IMR-90 (cell line): Measurements from ENCODE around the gene LHFPL6. TPM values are rescaled to one million over a fixed set of nuclear protein-coding genes. Genes with fewer than 3 reads are reported as not detected.
A peak's percentile ranks its signal among the peaks of the same experiment; 100 is the strongest.

Experiments
- ATAC-seq: fragments of 200-7000 bp; cut with Tn5 transposase; 2 replicates; pipeline ENCODE4 v1.9.1; 2020; ENCODE audit warnings: low read depth, mild to moderate bottlenecking, moderate library complexity
- BruUV-seq: library from RNA; stranded (reverse); fragments of 400-500 nt; replicated peaks from 2 replicates; lab custom pipeline; 2021; lab: Mats Ljungman, UMichigan
- CTCF ChIA-PET: fragments of 300-600 bp; formaldehyde crosslinking; extraction: SDS; loops from one replicate; lab custom pipeline; 2021; ENCODE audit warnings: antibody characterized with exemption; lab: Yijun Ruan, JAX
- POLR2A ChIA-PET: fragments of 300-600 bp; sonication (Branson Sonifier 250); formaldehyde crosslinking; loops from one replicate; lab custom pipeline; 2022; ENCODE audit warnings: antibody characterized with exemption; ENCODE audit not compliant: unreplicated experiment; lab: Charles Lee
- DNase-seq: peaks from one replicate; pipeline ENCODE4 v3.0.0; 2013
- H2AFZ ChIP-seq: replicated peaks from 2 replicates; pipeline ENCODE3; 2013; ENCODE audit warnings: low read length, mild to moderate bottlenecking; ENCODE audit not compliant: poor library complexity
- H2AK5ac ChIP-seq: 2 replicates; pipeline ENCODE4 v1.6.1; 2013; ENCODE audit warnings: low read depth, low read length, inconsistent platforms
- H2AK9ac ChIP-seq: replicated peaks from 2 replicates; pipeline ENCODE3; 2013; ENCODE audit warnings: mild to moderate bottlenecking, low read depth, low read length, moderate library complexity; ENCODE audit not compliant: poor library complexity
- H2BK120ac ChIP-seq: 2 replicates; pipeline ENCODE4 v1.6.1; 2013; ENCODE audit warnings: low read depth, low read length, inconsistent platforms
- H2BK15ac ChIP-seq: 3 replicates; pipeline ENCODE4 v1.6.1; 2013; ENCODE audit warnings: low read depth, low read length, inconsistent platforms
- H2BK20ac ChIP-seq: 2 replicates; pipeline ENCODE4 v1.6.1; 2013; ENCODE audit warnings: low read depth, mild to moderate bottlenecking, inconsistent platforms, low read length, moderate library complexity
- H2BK5ac ChIP-seq: 2 replicates; pipeline ENCODE4 v1.6.1; 2013; ENCODE audit warnings: mild to moderate bottlenecking, low read depth, low read length, inconsistent platforms; ENCODE audit not compliant: poor library complexity, severe bottlenecking
- H3K14ac ChIP-seq: replicated peaks from 2 replicates; pipeline ENCODE4 v1.6.1; 2013; ENCODE audit warnings: low read depth, low read length, inconsistent platforms
- H3K18ac ChIP-seq: 2 replicates; pipeline ENCODE4 v1.6.1; 2013; ENCODE audit warnings: low read depth, low read length, control low read depth
- H3K23ac ChIP-seq: 2 replicates; pipeline ENCODE4 v1.6.1; 2013; ENCODE audit warnings: low read depth, low read length, inconsistent platforms
- H3K27ac ChIP-seq: 2 replicates; pipeline ENCODE4 v1.5.1; 2013; ENCODE audit warnings: mild to moderate bottlenecking, control low read depth, low read length; ENCODE audit not compliant: insufficient read depth
- H3K27me3 ChIP-seq: 2 replicates; pipeline ENCODE4 v1.6.1; 2013; ENCODE audit warnings: low read length; ENCODE audit not compliant: control insufficient read depth, insufficient read depth
- H3K36me3 ChIP-seq: 2 replicates; pipeline ENCODE4 v1.6.1; 2013; ENCODE audit warnings: low read length, mixed read lengths; ENCODE audit not compliant: control insufficient read depth, insufficient read depth
- H3K4ac ChIP-seq: 2 replicates; pipeline ENCODE4 v1.6.1; 2013; ENCODE audit warnings: low read depth, low read length, inconsistent platforms
- H3K4me1 ChIP-seq: 2 replicates; pipeline ENCODE4 v1.6.1; 2013; ENCODE audit warnings: low read length, mixed read lengths; ENCODE audit not compliant: control insufficient read depth, insufficient read depth
- H3K4me2 ChIP-seq: 2 replicates; pipeline ENCODE4 v1.6.1; 2013; ENCODE audit warnings: low read depth, mild to moderate bottlenecking, control low read depth, low read length, moderate library complexity
- H3K4me3 ChIP-seq: 2 replicates; pipeline ENCODE4 v1.5.1; 2013; ENCODE audit warnings: low read depth, mild to moderate bottlenecking, control low read depth, low read length, moderate library complexity; ENCODE audit not compliant: insufficient read depth
- H3K56ac ChIP-seq: 2 replicates; pipeline ENCODE4 v1.6.1; 2013; ENCODE audit warnings: low read length, inconsistent platforms; ENCODE audit not compliant: insufficient read depth; ENCODE audit errors: extremely low read depth
- H3K79me1 ChIP-seq, 2 experiments: 2 replicates each; pipeline ENCODE4 v1.6.1; 2013; ENCODE audit warnings: low read length in 2 of 2, inconsistent platforms in 1 of 2, low read depth in 1 of 2
- H3K9ac ChIP-seq: 2 replicates; pipeline ENCODE4 v1.6.1; 2013; ENCODE audit warnings: low read depth, low read length, control low read depth
- H3K9me1 ChIP-seq: 2 replicates; pipeline ENCODE4 v1.6.1; 2013; ENCODE audit warnings: low read length, inconsistent platforms; ENCODE audit not compliant: insufficient read depth
- H3K9me3 ChIP-seq: 2 replicates; pipeline ENCODE4 v1.6.1; 2013; ENCODE audit warnings: low read length; ENCODE audit not compliant: control insufficient read depth, insufficient read depth
- H4K20me1 ChIP-seq: 2 replicates; pipeline ENCODE4 v1.6.1; 2013; ENCODE audit warnings: low read length, inconsistent platforms; ENCODE audit not compliant: insufficient read depth
- H4K5ac ChIP-seq: 2 replicates; pipeline ENCODE4 v1.6.1; 2013; ENCODE audit warnings: mild to moderate bottlenecking, low read depth, low read length, control low read depth
- H4K8ac ChIP-seq, 2 experiments: 2 replicates each; pipeline ENCODE4 v1.6.1; 2013; ENCODE audit warnings: low read depth in 2 of 2, low read length in 2 of 2, control low read depth in 1 of 2, inconsistent platforms in 1 of 2
- H4K91ac ChIP-seq: 2 replicates; pipeline ENCODE4 v1.6.1; 2013; ENCODE audit warnings: low read depth, low read length, inconsistent platforms; ENCODE audit not compliant: insufficient read depth
- BHLHE40 ChIP-seq: fragments of 150-350 bp; IDR thresholded peaks from 2 replicates; pipeline ENCODE4 v1.6.1; 2016; ENCODE audit warnings: mild to moderate bottlenecking, low read depth, low read length
- CEBPB ChIP-seq: IDR thresholded peaks from 2 replicates; pipeline ENCODE4 v1.6.1; 2012; ENCODE audit warnings: low read depth, low read length, improper control_type of control experiment
- CHD1 ChIP-seq: IDR thresholded peaks from 2 replicates; pipeline ENCODE4 v1.6.1; 2012; ENCODE audit warnings: low read depth, low read length, improper control_type of control experiment
- FOS ChIP-seq: fragments of 150-350 bp; IDR thresholded peaks from 2 replicates; pipeline ENCODE4 v1.6.1; 2016; ENCODE audit warnings: low read depth, low read length
- MAFK ChIP-seq: IDR thresholded peaks from 2 replicates; pipeline ENCODE4 v1.6.1; 2012; ENCODE audit warnings: low read depth, low read length, improper control_type of control experiment
- MAZ ChIP-seq: IDR thresholded peaks from 2 replicates; pipeline ENCODE4 v1.6.1; 2012; ENCODE audit warnings: low read depth, mild to moderate bottlenecking, low read length, improper control_type of control experiment, moderate library complexity, borderline replicate concordance
- MXI1 ChIP-seq: IDR thresholded peaks from 2 replicates; pipeline ENCODE4 v1.6.1; 2012; ENCODE audit warnings: low read depth, mild to moderate bottlenecking, low read length, moderate library complexity, borderline replicate concordance
- NFE2L2 ChIP-seq: fragments of 150-350 bp; IDR thresholded peaks from 2 replicates; pipeline ENCODE4 v1.6.1; 2016; ENCODE audit warnings: low read depth, mild to moderate bottlenecking, low read length
- POLR2A ChIP-seq: IDR thresholded peaks from 2 replicates; pipeline ENCODE4 v1.6.1; 2012; ENCODE audit warnings: mild to moderate bottlenecking, low read depth, low read length
- RAD21 ChIP-seq: IDR thresholded peaks from 2 replicates; pipeline ENCODE4 v1.6.1; 2012; ENCODE audit warnings: low read length, improper control_type of control experiment
- RCOR1 ChIP-seq: IDR thresholded peaks from 2 replicates; pipeline ENCODE4 v1.6.1; 2012; ENCODE audit warnings: mild to moderate bottlenecking, low read length, improper control_type of control experiment; ENCODE audit not compliant: insufficient replicate concordance
- RFX5 ChIP-seq: IDR thresholded peaks from 2 replicates; pipeline ENCODE4 v1.8.0; 2012; ENCODE audit warnings: low read depth, mild to moderate bottlenecking, low read length, moderate library complexity
- SMC3 ChIP-seq: fragments of 150-350 bp; IDR thresholded peaks from 2 replicates; pipeline ENCODE4 v1.6.1; 2016; ENCODE audit warnings: low read depth, mild to moderate bottlenecking, antibody characterized with exemption, low read length, moderate library complexity
- whole genome bisulfite sequencing, 2 experiments: methylation state at CpG; one replicate each; pipeline versions ENCODE4 v1.1.5 to v1.1.7; 2013; ENCODE audit warnings: missing lambda C conversion rate in 2 of 2; ENCODE audit not compliant: insufficient read length in 1 of 2; ENCODE audit errors: extremely low coverage in 2 of 2; 5-methylcytosine and 5-hydroxymethylcytosine counted together
- dilution Hi-C: fragments of 300-500 bp; cut with HindIII; formaldehyde crosslinking; loops from one replicate; pipeline ENCODE4 v1.14.3; 2018; ENCODE audit warnings: low sequenced_read_pairs; ENCODE audit not compliant: unreplicated experiment
- in situ Hi-C: fragments of 300-500 bp; cut with MboI; formaldehyde crosslinking; loops from 3 replicates; pipeline ENCODE4 v1.14.3; 2019; ENCODE audit warnings: low sequenced_read_pairs, inconsistent platforms, mixed read lengths
- intact Hi-C: fragments of 100-400 bp; cut with micrococcal nuclease; formaldehyde crosslinking; loops from 2 replicates; pipeline ENCODE4 v1.10.0; 2022
- polyA plus RNA-seq, 3 experiments: library from polyadenylated mRNA; depleted of rRNA; stranded (reverse); fragments of >200 nt; gene quantifications; 2 replicates each; pipeline ENCODE4 v1.2.3, GENCODE V29; 2012; ENCODE audit warnings: low replicate concordance in 1 of 3
- total RNA-seq: library from RNA; depleted of rRNA; stranded (reverse); fragments of >200 nt; gene quantifications from 2 replicates; pipeline ENCODE4 v1.2.3, GENCODE V29; 2012
- TF ChIP-seq, protein P1 (sequence below): fragments of 150-350 bp; IDR thresholded peaks from 2 replicates; pipeline ENCODE4 v1.6.1; 2017; ENCODE audit warnings: mild to moderate bottlenecking, antibody characterized with exemption, low read length, low read depth
- TF ChIP-seq, protein P2 (sequence below): conservative IDR thresholded peaks from 2 replicates; pipeline ENCODE4 v1.5.1; 2012; ENCODE audit warnings: mild to moderate bottlenecking, low read depth, low read length, improper control_type of control experiment
- TF ChIP-seq, protein P3 (sequence below): fragments of 150-350 bp; IDR thresholded peaks from 2 replicates; pipeline ENCODE4 v1.6.1; 2016; ENCODE audit warnings: low read depth, mild to moderate bottlenecking, low read length, moderate library complexity, borderline replicate concordance

Gene LHFPL6
- total and polyA plus RNA-seq, 2 of the 4 experiments (the other 2 are of a cell fraction) = 24.7 to 36.1 TPM

DNA sequence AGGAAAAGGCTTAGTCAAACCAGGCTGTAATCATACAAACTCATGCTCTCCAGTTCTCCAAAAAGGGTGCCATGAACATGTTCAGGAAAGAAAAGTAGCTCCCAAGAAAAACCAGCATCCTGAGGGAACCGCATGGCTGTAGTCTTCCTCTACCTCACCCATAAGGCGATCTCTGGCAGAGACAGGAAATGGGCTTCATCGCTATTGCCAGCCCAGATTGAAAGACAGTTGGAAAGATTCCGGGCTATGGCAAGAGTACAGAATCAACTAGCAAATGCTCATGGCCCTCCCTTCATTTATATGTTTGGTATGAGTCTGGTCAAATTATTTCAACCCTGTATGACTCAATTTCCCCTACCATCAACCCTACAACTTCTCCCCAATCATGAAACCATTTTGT, 140.1 kb downstream of the LHFPL6 start:
- Histone ChIP-seq H2BK5ac (peak overlapping the region; percentile 15), H3K9ac (no peak overlapping the region), H3K14ac (0 out of 2 replicates have a peak overlapping the region, but pooled peaks have one; percentile 37), H2AK9ac (no peak overlapping the region), H2BK120ac (peak overlapping the region; percentile 37; the same call in 1 of the 2 replicates), H3K18ac (peak overlapping the region; percentile 61; the same call in 1 of the 2 replicates), H4K91ac (peak overlapping the region; percentile 32; the same call in 1 of the 2 replicates), H2AK5ac (0 out of 2 replicates have a peak overlapping the region, but pooled peaks have one; percentile 44), H4K20me1 (no peaks in the 10 kb centered on the region; the same call in 1 of the 2 replicates), H3K79me1 (peaks cover 15 to 18% of the 10 kb centered on the region in 2 experiments), H3K9me3 (no peaks in the 10 kb centered on the region), H3K27ac (peak overlapping the region; percentile 37; the same call in 1 of the 2 replicates), H2AFZ (no peak overlapping the region), H3K27me3 (no peaks in the 10 kb centered on the region), H3K4me2 (no peak overlapping the region; the same call in 1 of the 2 replicates), H3K56ac (no peak overlapping the region), H3K4me3 (no peak overlapping the region), H4K5ac (peak overlapping the region; percentile 44; the same call in 1 of the 2 replicates), H2BK15ac (0 out of 3 replicates have a peak overlapping the region, but pooled peaks have one; percentile 16), H4K8ac (peak overlapping the region in 1 of 2 experiments; percentile 0; a peak in 1 of 4 replicates), H3K9me1 (no peaks in the 10 kb centered on the region; the same call in 1 of the 2 replicates), H3K4me1 (peaks cover 8% of the 10 kb centered on the region), H3K23ac (no peak overlapping the region), H2BK20ac (no peak overlapping the region; the same call in 1 of the 2 replicates), H3K36me3 (no peaks in the 10 kb centered on the region), H3K4ac (peak overlapping the region; percentile 35)
- ATAC-seq (no peak), DNase-seq (no peak)
- dilution Hi-C loops (no loop called here), intact Hi-C loops (loop anchor here (5.0 kb wide), 1 partner anchor 64 kb away; no protein-coding TSS in a partner anchor), in situ Hi-C loops (no loop called here)
- ChIA-PET CTCF (no interaction called here), POLR2A (no interaction called here)
- WGBS, 2 experiments = no CpG with 5 or more reads among the region's 4 CpGs
- BruUV-seq = no TSS peak
- TF ChIP-seq MAZ (no peak), CHD1 (no peak), MAFK (no peak), RCOR1 (no peak), POLR2A (no peak), FOS (no peak), RAD21 (no peak), SMC3 (no peak), MXI1 (no peak), CEBPB (no peak), RFX5 (no peak), NFE2L2 (no peak), BHLHE40 (no peak)
- TF ChIP-seq, protein P1, sequence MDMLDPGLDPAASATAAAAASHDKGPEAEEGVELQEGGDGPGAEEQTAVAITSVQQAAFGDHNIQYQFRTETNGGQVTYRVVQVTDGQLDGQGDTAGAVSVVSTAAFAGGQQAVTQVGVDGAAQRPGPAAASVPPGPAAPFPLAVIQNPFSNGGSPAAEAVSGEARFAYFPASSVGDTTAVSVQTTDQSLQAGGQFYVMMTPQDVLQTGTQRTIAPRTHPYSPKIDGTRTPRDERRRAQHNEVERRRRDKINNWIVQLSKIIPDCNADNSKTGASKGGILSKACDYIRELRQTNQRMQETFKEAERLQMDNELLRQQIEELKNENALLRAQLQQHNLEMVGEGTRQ = no peak
- TF ChIP-seq, protein P2, sequence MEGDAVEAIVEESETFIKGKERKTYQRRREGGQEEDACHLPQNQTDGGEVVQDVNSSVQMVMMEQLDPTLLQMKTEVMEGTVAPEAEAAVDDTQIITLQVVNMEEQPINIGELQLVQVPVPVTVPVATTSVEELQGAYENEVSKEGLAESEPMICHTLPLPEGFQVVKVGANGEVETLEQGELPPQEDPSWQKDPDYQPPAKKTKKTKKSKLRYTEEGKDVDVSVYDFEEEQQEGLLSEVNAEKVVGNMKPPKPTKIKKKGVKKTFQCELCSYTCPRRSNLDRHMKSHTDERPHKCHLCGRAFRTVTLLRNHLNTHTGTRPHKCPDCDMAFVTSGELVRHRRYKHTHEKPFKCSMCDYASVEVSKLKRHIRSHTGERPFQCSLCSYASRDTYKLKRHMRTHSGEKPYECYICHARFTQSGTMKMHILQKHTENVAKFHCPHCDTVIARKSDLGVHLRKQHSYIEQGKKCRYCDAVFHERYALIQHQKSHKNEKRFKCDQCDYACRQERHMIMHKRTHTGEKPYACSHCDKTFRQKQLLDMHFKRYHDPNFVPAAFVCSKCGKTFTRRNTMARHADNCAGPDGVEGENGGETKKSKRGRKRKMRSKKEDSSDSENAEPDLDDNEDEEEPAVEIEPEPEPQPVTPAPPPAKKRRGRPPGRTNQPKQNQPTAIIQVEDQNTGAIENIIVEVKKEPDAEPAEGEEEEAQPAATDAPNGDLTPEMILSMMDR = no peak
- TF ChIP-seq, protein P3, sequence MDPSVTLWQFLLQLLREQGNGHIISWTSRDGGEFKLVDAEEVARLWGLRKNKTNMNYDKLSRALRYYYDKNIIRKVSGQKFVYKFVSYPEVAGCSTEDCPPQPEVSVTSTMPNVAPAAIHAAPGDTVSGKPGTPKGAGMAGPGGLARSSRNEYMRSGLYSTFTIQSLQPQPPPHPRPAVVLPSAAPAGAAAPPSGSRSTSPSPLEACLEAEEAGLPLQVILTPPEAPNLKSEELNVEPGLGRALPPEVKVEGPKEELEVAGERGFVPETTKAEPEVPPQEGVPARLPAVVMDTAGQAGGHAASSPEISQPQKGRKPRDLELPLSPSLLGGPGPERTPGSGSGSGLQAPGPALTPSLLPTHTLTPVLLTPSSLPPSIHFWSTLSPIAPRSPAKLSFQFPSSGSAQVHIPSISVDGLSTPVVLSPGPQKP = no peak
